GDM1 (cell line): Measurements from ENCODE around the gene SUMF1.
"Not testable (repeated sequence)": the region's sequence is repeated elsewhere in the genome, so short reads cannot be mapped to it uniquely, and the experiment has no call there.

Experiments used
- DNase-seq: peaks from one replicate; lab custom pipeline; 2025; lab: John Stamatoyannopoulos, UW

The SUMF1 gene

GRCh38 chr3:4460334-4460733, 6.7 kb downstream of the SUMF1 start:
- DNase-seq = no peak

GRCh38 chr3:4458961-4459360, 8.1 kb downstream of the SUMF1 start:
- no peak for DNase-seq

- not testable (repeated sequence) for DNase-seq
Measured at GRCh38 chr3:4456780-4457179, 10.3 kb downstream of the SUMF1 start.

- DNase-seq = no peak
Measured at GRCh38 chr3:4454142-4454541, 12.9 kb downstream of the SUMF1 start.

- DNase-seq = no peak
Measured at GRCh38 chr3:4449043-4449805, 17.8 kb downstream of the SUMF1 start.

- DNase-seq = no peak
Measured at GRCh38 chr3:4448187-4448586, 18.9 kb downstream of the SUMF1 start.

- DNase-seq = no peak
Measured at GRCh38 chr3:4447295-4447999, 19.6 kb downstream of the SUMF1 start.

GRCh38 chr3:4440951-4441350, 26.1 kb downstream of the SUMF1 start:
- DNase-seq = no peak

GRCh38 chr3:4438296-4438695, 28.8 kb downstream of the SUMF1 start:
- no peak for DNase-seq

- DNase-seq = no peak
Measured at GRCh38 chr3:4432259-4432658, 34.8 kb downstream of the SUMF1 start.

GRCh38 chr3:4429648-4430350, 37.3 kb downstream of the SUMF1 start:
- DNase-seq = no peak

GRCh38 chr3:4426782-4427344, 40.2 kb downstream of the SUMF1 start:
- no peak for DNase-seq

GRCh38 chr3:4426261-4426781, 40.7 kb downstream of the SUMF1 start:
- DNase-seq = no peak

- no peak for DNase-seq
Measured at GRCh38 chr3:4425707-4426106, 41.4 kb downstream of the SUMF1 start.

GRCh38 chr3:4425055-4425454, 42.0 kb downstream of the SUMF1 start:
- DNase-seq = no peak

GRCh38 chr3:4421121-4421520, 45.9 kb downstream of the SUMF1 start:
- peak; percentile 40 for DNase-seq

GRCh38 chr3:4419920-4420319, 47.1 kb downstream of the SUMF1 start:
- DNase-seq = no peak

GRCh38 chr3:4419386-4419785, 47.7 kb downstream of the SUMF1 start:
- DNase-seq = no peak

- DNase-seq = no peak
Measured at GRCh38 chr3:4418156-4418555, 48.9 kb downstream of the SUMF1 start.

GRCh38 chr3:4417449-4417848, 49.6 kb downstream of the SUMF1 start:
- no peak for DNase-seq

- DNase-seq = no peak
Measured at GRCh38 chr3:4416961-4417360, 50.1 kb downstream of the SUMF1 start.

GRCh38 chr3:4416427-4416945, 50.6 kb downstream of the SUMF1 start:
- no peak for DNase-seq
